K562 (cell line): ENCODE results near the gene PROK1. TPM values are rescaled to one million over a fixed set of nuclear protein-coding genes. Genes with fewer than 3 reads are reported as not detected.

Experiments
- CBX3 ChIP-seq, 2 experiments: IDR thresholded peaks; 1 replicate in 1 of 2; 2 replicates in 1 of 2; pipeline ENCODE4 v1.6.1; 2012; ENCODE audit warnings: inconsistent platforms in 2 of 2, low read length in 2 of 2, borderline replicate concordance in 1 of 2, control low read depth in 1 of 2
- CC2D1A ChIP-seq: fragments of 450-650 bp; IDR thresholded peaks from 2 replicates; pipeline ENCODE4 v1.6.1; 2017; ENCODE audit warnings: mild to moderate bottlenecking
- CREB3L1 ChIP-seq: fragments of 450-650 bp; IDR thresholded peaks from 2 replicates; pipeline ENCODE4 v1.6.1; 2014; ENCODE audit warnings: low read depth, mild to moderate bottlenecking, moderate library complexity, borderline replicate concordance
- JUND ChIP-seq, 2 experiments: IDR thresholded peaks; 2 replicates in 1 of 2; 3 replicates in 1 of 2; pipeline ENCODE4 v1.6.1; 2011; ENCODE audit warnings: borderline replicate concordance in 2 of 2, low read depth in 2 of 2, low read length in 2 of 2, improper control_type of control experiment in 1 of 2, missing biosample characterization in 1 of 2, missing genetic modification characterization in 1 of 2, missing genetic modification reagents in 1 of 2
- MGA ChIP-seq: fragments of 450-650 bp; IDR thresholded peaks from 2 replicates; pipeline ENCODE4 v1.6.1; 2016; ENCODE audit warnings: mild to moderate bottlenecking, moderate library complexity
- MTA1 ChIP-seq: fragments of 450-650 bp; IDR thresholded peaks from 2 replicates; pipeline ENCODE4 v1.6.1; 2017; ENCODE audit warnings: borderline replicate concordance
- ZNF644 ChIP-seq: fragments of 200-800 bp; sonication (Bioruptor generic); IDR thresholded peaks from 2 replicates; pipeline ENCODE4 v1.6.1; 2016; ENCODE audit warnings: low read depth, missing genetic modification characterization, missing compliant biosample characterization
- ZNF717 ChIP-seq: fragments of 250-450 bp; sonication (Bioruptor Pico); IDR thresholded peaks from 2 replicates; pipeline ENCODE4 v1.5.0; 2021
- polyA plus RNA-seq, 8 experiments: library from polyadenylated mRNA; depleted of rRNA in 4 of 8; stranded (reverse) in 5 of 8; unstranded in 3 of 8; fragments of >200 nt; fragmentation: Nextera tagmentation in 2 of 8; fragmentation: Illumina TruSeq in 1 of 8; extraction: Ambion mirVana in 2 of 8; extraction: Trizol in 1 of 8; gene quantifications; 2 replicates each; pipeline versions ENCODE4 v1.2.1 to v1.2.3, GENCODE V29; 2011 to 2014; ENCODE audit warnings: inconsistent platforms in 1 of 8, missing spikeins in 1 of 8
- total RNA-seq, 7 experiments: library from RNA; depleted of rRNA in 6 of 7; stranded (reverse); fragments of >200 nt in 6 of 7; fragmentation: Illumina TruSeq in 2 of 7; extraction: Trizol in 2 of 7; gene quantifications; 2 replicates each; pipeline versions ENCODE4 v1.2.1 to v1.2.3, GENCODE V29; 2011 to 2021; ENCODE audit warnings: low replicate concordance in 1 of 7
- TF ChIP-seq, protein P1 (sequence below), 2 experiments: fragments of 450-650 bp; IDR thresholded peaks; 2 replicates each; pipeline ENCODE4 v1.6.1; 2016
- TF ChIP-seq, protein P2 (sequence below): fragments of 450-650 bp; formaldehyde crosslinking; conservative IDR thresholded peaks from 2 replicates; pipeline ENCODE4 v1.4.0; 2022; ENCODE audit warnings: mild to moderate bottlenecking, missing genetic modification characterization
- TF ChIP-seq, protein P3 (sequence below): sonication (generic); formaldehyde crosslinking; IDR thresholded peaks from 2 replicates; pipeline ENCODE4 v1.9.0; 2022; ENCODE audit warnings: mild to moderate bottlenecking, missing genetic modification reagents

The PROK1 gene
- total and polyA plus RNA-seq, 9 of the 15 experiments (the other 6 are each of a cell fraction or from before 2014, with no cell fraction given): 0.15 TPM; not detected in 8

- TF ChIP-seq CREB3L1 (peak; percentile 17; the same call in 1 of the 2 replicates), ZNF644 (no peak), MGA (peak; percentile 63; the same call in 1 of the 2 replicates), CC2D1A (peak; percentile 87), JUND (IDR thresholded peaks at IDR 0.05; ENCODE audit: borderline replicate concordance, low read depth, low read length) (peak; percentile 72), JUND (tag; IDR thresholded peaks at IDR 0.05; ENCODE audit: borderline replicate concordance, low read depth, low read length) (peak; percentile 49; the same call in 1 of the 3 replicates), ZNF717 (CRISPR knock-in tag) (no peak), CBX3 (IDR thresholded peaks at IDR 0.05; ENCODE audit: borderline replicate concordance in 1 of 2, low read length in 2 of 2) (0 out of 3 replicates have a peak, but pooled peaks of 1 of the 2 experiments have one; percentile 37), MTA1 (peak; percentile 17; the same call in 1 of the 2 replicates)
- TF ChIP-seq, protein P1, sequence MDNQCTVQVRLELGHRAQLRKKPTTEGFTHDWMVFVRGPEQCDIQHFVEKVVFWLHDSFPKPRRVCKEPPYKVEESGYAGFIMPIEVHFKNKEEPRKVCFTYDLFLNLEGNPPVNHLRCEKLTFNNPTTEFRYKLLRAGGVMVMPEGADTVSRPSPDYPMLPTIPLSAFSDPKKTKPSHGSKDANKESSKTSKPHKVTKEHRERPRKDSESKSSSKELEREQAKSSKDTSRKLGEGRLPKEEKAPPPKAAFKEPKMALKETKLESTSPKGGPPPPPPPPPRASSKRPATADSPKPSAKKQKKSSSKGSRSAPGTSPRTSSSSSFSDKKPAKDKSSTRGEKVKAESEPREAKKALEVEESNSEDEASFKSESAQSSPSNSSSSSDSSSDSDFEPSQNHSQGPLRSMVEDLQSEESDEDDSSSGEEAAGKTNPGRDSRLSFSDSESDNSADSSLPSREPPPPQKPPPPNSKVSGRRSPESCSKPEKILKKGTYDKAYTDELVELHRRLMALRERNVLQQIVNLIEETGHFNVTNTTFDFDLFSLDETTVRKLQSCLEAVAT (IDR thresholded peaks at IDR 0.05): peak; percentile 45 to 57; a peak in 1 of 4 replicates
- TF ChIP-seq, protein P2, sequence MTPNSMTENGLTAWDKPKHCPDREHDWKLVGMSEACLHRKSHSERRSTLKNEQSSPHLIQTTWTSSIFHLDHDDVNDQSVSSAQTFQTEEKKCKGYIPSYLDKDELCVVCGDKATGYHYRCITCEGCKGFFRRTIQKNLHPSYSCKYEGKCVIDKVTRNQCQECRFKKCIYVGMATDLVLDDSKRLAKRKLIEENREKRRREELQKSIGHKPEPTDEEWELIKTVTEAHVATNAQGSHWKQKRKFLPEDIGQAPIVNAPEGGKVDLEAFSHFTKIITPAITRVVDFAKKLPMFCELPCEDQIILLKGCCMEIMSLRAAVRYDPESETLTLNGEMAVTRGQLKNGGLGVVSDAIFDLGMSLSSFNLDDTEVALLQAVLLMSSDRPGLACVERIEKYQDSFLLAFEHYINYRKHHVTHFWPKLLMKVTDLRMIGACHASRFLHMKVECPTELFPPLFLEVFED (CRISPR knock-in tag): no peak
- TF ChIP-seq, protein P3, sequence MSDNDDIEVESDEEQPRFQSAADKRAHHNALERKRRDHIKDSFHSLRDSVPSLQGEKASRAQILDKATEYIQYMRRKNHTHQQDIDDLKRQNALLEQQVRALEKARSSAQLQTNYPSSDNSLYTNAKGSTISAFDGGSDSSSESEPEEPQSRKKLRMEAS: peak; percentile 71
Observed at GRCh38 chr1:110412576-110412975, 38.4 kb upstream of the PROK1 start (continued).
